Lower lobe of right lung (tissue), 2 donors: ENCODE measurements around the gene ASIC3. TPM values are rescaled to one million over a fixed set of nuclear protein-coding genes. Genes with fewer than 3 reads are reported as not detected.

Experiments
- ATAC-seq, 2 donors: fragments of 200-7000 bp; cut with Tn5 transposase; one replicate each; pipeline ENCODE4 v1.9.1; 2020 to 2022; ENCODE audit warnings: mild to moderate bottlenecking in 2 of 2, moderate library complexity in 2 of 2
- DNase-seq: peaks from one replicate; pipeline ENCODE4 v3.0.0-alpha.2; 2020
- H3K27ac ChIP-seq: fragments of 200-600 bp; one replicate; pipeline ENCODE4 v1.8.0; 2022
- H3K27me3 ChIP-seq: fragments of 200-600 bp; one replicate; pipeline ENCODE4 v1.8.0; 2022; ENCODE audit warnings: low read depth
- H3K36me3 ChIP-seq: fragments of 200-600 bp; one replicate; pipeline ENCODE4 v1.8.0; 2022; ENCODE audit warnings: mild to moderate bottlenecking
- H3K4me1 ChIP-seq: fragments of 200-600 bp; one replicate; pipeline ENCODE4 v1.8.0; 2022
- H3K4me3 ChIP-seq: fragments of 200-600 bp; one replicate; pipeline ENCODE4 v1.8.0; 2022; ENCODE audit warnings: mild to moderate bottlenecking
- H3K9me3 ChIP-seq: fragments of 200-600 bp; one replicate; pipeline ENCODE4 v1.8.0; 2022
- CTCF ChIP-seq: fragments of 200-600 bp; IDR thresholded peaks from one replicate; pipeline ENCODE4 v1.8.0; 2022; ENCODE audit warnings: antibody characterized with exemption, mild to moderate bottlenecking
- intact Hi-C: fragments of 100-400 bp; cut with DNase I; formaldehyde crosslinking; loops from one replicate; pipeline ENCODE4 v1.11.0; 2022
- total RNA-seq: library from RNA; stranded (reverse); fragmentation: NEBNext Ultra II Directional; extraction: Animal tissue kit (Norgen Biotek cat#: 25700); gene quantifications from one replicate; pipeline ENCODE4 v1.2.1, GENCODE V29; 2021
- donor health status: DM: no; HTN: yes; CAD: no; lungs with severe emphysema.

ASIC3 gene
- total RNA-seq, 1 donor from 2014 or later = 3.7 TPM

- TF ChIP-seq CTCF = no peak
- peaks cover 9% of the 10 kb centered on the region for H3K36me3 ChIP-seq
- no peaks in the 10 kb centered on the region for H3K9me3 ChIP-seq
- ATAC-seq (no peak), DNase-seq (peak; percentile 66)
- intact Hi-C loops = no loop called here
- H3K27ac ChIP-seq = peak within 1 kb of the TSS; percentile 97
- no peaks in the 10 kb centered on the region for H3K27me3 ChIP-seq
- peaks cover 48% of the 10 kb centered on the region for H3K4me1 ChIP-seq
- H3K4me3 ChIP-seq = peak within 1 kb of the TSS; percentile 72
Measured at GRCh38 chr7:151057506-151057988, 9.2 kb downstream of the ASIC3 start, which contains the start of gene CDK5. Gene CDK5, minus strand, starts transcription at chr7:151057897. Its CDS starts 49 bp downstream, at chr7:151057848.

- ATAC-seq (peak; percentile 88 to 92), DNase-seq (peak; percentile 99)
- peak overlapping the region; percentile 72 for H3K4me3 ChIP-seq
- intact Hi-C loops = no loop called here
- peak overlapping the region; percentile 97 for H3K27ac ChIP-seq
- TF ChIP-seq CTCF = no peak
- H3K36me3 ChIP-seq = peaks cover 10% of the 10 kb centered on the region
- no peaks in the 10 kb centered on the region for H3K9me3 ChIP-seq
- H3K27me3 ChIP-seq = no peaks in the 10 kb centered on the region
- H3K4me1 ChIP-seq = peaks cover 48% of the 10 kb centered on the region
Measured at GRCh38 chr7:151057989-151058780, 9.9 kb downstream of the ASIC3 start.

- DNase-seq (no peak), ATAC-seq (no peak)
- Histone ChIP-seq H3K27ac (peak overlapping the region; percentile 97), H3K4me3 (peak overlapping the region; percentile 72), H3K27me3 (no peaks in the 10 kb centered on the region), H3K4me1 (peaks cover 44% of the 10 kb centered on the region), H3K36me3 (peaks cover 11% of the 10 kb centered on the region), H3K9me3 (no peaks in the 10 kb centered on the region)
- intact Hi-C loops = no loop called here
- TF ChIP-seq CTCF = no peak
Measured at GRCh38 chr7:151058781-151059366, 10.5 kb downstream of the ASIC3 start.

GRCh38 chr7:151059367-151060112 is 11.2 kb downstream of the ASIC3 start, which contains the start of gene SLC4A2:
Gene SLC4A2, plus strand, starts transcription at chr7:151059589. Its CDS starts 2,399 bp downstream, at chr7:151061988.
- DNase-seq (peak; percentile 86), ATAC-seq (peak; percentile 69 to 74)
- Histone ChIP-seq H3K27me3 (no peaks in the 10 kb centered on the region), H3K27ac (peak within 1 kb of the TSS; percentile 97), H3K4me3 (peak within 1 kb of the TSS; percentile 72), H3K4me1 (peaks cover 44% of the 10 kb centered on the region), H3K9me3 (no peaks in the 10 kb centered on the region), H3K36me3 (peaks cover 18% of the 10 kb centered on the region)
- intact Hi-C loops = no loop called here
- peak; percentile 49 for TF ChIP-seq CTCF

GRCh38 chr7:151060113-151060415 is 11.7 kb downstream of the ASIC3 start:
- no peak for TF ChIP-seq CTCF
- DNase-seq (no peak), ATAC-seq (no peak)
- intact Hi-C loops = no loop called here
- peak overlapping the region; percentile 72 for H3K4me3 ChIP-seq
- no peaks in the 10 kb centered on the region for H3K9me3 ChIP-seq
- H3K27me3 ChIP-seq = no peaks in the 10 kb centered on the region
- H3K27ac ChIP-seq = peak overlapping the region; percentile 97
- peaks cover 23% of the 10 kb centered on the region for H3K36me3 ChIP-seq
- H3K4me1 ChIP-seq = peaks cover 44% of the 10 kb centered on the region
